Measurements from ENCODE around the gene UBE3A.

UBE3A gene

GRCh38 chr15:25329696-25330095, 109.1 kb downstream of the UBE3A start:
- no peak for DNase-seq

DNA sequence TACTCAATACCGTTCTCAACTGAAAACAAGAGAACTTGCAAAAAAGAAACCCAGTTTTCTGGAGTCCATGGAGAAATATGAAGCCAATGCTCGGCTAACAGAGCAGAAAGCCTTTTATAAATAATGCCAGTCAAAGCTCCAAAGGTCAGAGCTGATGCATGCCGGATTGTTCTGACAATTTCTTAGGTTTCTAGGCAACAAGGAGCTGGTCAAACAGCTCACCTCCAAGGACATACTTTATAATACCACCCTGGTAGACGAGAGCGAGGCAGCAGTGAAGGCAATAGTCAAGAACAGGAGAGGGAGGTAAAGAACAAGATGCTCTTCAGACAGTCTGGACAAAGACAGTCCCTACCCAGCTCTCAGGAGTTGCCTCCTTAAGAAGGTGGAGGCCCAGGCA, 111.1 kb downstream of the UBE3A start:
- no peak for DNase-seq

GRCh38 chr15:25325187-25325586, 113.6 kb downstream of the UBE3A start:
- no peak for DNase-seq

DNA sequence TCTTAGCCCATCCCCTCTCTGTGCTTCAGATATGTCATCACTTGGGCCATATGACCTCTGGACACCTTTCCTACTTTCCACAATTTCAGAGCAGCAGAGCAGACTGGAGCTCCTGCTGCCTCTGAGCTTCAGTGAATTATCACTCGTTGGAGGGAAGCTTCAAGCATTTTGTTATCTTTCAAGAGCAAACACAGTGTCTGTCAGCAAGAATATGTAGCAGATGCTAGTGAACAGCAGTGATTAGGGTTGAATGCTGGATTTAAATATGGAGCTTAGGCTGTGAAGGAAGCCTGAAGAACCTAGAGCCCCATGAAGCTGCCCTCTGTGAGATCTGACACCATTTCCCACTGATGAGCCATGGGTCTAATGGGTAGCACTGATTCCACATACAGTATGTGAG, 115.4 kb downstream of the UBE3A start:
- DNase-seq: no peak

DNA sequence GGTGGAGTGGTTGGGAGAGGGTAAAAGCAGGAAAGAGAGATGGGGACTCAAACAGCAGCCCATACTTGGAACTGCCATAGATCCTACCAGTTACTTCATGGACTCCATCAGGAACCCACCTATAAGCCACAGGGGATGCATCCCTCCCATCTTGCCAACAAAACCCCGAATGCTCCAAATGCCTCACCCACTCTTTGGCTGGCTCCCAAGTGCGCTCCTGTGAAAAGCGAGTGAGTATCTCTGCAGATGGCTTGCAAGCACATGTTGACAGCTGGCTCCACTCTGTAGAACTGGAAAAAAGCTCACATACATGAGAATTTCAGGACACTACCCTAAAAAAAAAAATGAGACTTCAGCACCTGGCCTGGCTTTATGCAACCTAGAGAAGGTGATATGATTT, 151.0 kb downstream of the UBE3A start:
- DNase-seq: no peak

All from activated CD8-positive, alpha-beta memory T cell treated with anti-CD3 and anti-CD28 coated beads for 24 hours (primary cell).